Activated CD4-positive, CD25-positive, alpha-beta regulatory T cell treated with anti-CD3 and anti-CD28 coated beads, Interleukin-2, amount 50 U/mL, for 16 hours (primary cell): ENCODE measurements around the gene SCAF11.

Source experiments
- DNase-seq: peaks from one replicate; pipeline ENCODE4 v3.0.0-alpha.2; 2020; ENCODE audit warnings: low read depth, low spot score

SCAF11 gene

GRCh38 chr12:45913631-45914030 lies 76.7 kb downstream of the SCAF11 start:
- DNase-seq = no peak

- no peak for DNase-seq
These were observed 77.6 kb downstream of the SCAF11 start for GRCh38 chr12:45912774-45913173.

- no peak for DNase-seq
These were observed 81.2 kb downstream of the SCAF11 start for GRCh38 chr12:45909041-45909713.

GRCh38 chr12:45907955-45908354 lies 82.4 kb downstream of the SCAF11 start:
- no peak for DNase-seq

GRCh38 chr12:45898094-45898493 lies 92.3 kb downstream of the SCAF11 start:
- no peak for DNase-seq

- no peak for DNase-seq
These were observed 94.4 kb downstream of the SCAF11 start for GRCh38 chr12:45895961-45896360.

- no peak for DNase-seq
These were observed 97.1 kb downstream of the SCAF11 start for GRCh38 chr12:45893240-45893639.

- no peak for DNase-seq
These were observed 100.1 kb downstream of the SCAF11 start for GRCh38 chr12:45890276-45890675.

- no peak for DNase-seq
These were observed 102.8 kb downstream of the SCAF11 start for GRCh38 chr12:45887544-45887943.

GRCh38 chr12:45886685-45887084 lies 103.7 kb downstream of the SCAF11 start:
- DNase-seq = no peak

GRCh38 chr12:45883187-45883586 lies 107.2 kb downstream of the SCAF11 start:
- no peak for DNase-seq

GRCh38 chr12:45880533-45880932 lies 109.8 kb downstream of the SCAF11 start:
- no peak for DNase-seq

- DNase-seq = no peak
These were observed 110.9 kb downstream of the SCAF11 start for GRCh38 chr12:45879363-45879895.

GRCh38 chr12:45878630-45879255 lies 111.6 kb downstream of the SCAF11 start:
- no peak for DNase-seq

- no peak for DNase-seq
These were observed 113.3 kb downstream of the SCAF11 start for GRCh38 chr12:45877069-45877468.

GRCh38 chr12:45872446-45872845 lies 117.9 kb downstream of the SCAF11 start:
- DNase-seq = no peak
